SKM-1 (cell line): ENCODE data around the gene MRPL30.
"Not testable (repeated sequence)": the region's sequence is repeated elsewhere in the genome, so short reads cannot be mapped to it uniquely, and the experiment has no call there.

ENCODE experiments used
- DNase-seq: peaks from one replicate; lab custom pipeline; 2025; ENCODE audit not compliant: unreplicated experiment; lab: John Stamatoyannopoulos, UW

MRPL30 gene

GRCh38 chr2:99180755-99181623, at the start of gene MRPL30, which contains the start of gene MITD1:
Gene MRPL30, plus strand, starts transcription at chr2:99181184. Its CDS starts 5,020 bp downstream, at chr2:99186204.
Gene MITD1, minus strand, starts transcription at chr2:99181058. Its CDS starts 77 bp downstream, at chr2:99180981.
- peak; percentile 91 for DNase-seq

GRCh38 chr2:99135044-99135556, 45.9 kb upstream of the MRPL30 start:
- not testable (repeated sequence) for DNase-seq

- no peak for DNase-seq
Measured at GRCh38 chr2:99139003-99139402, 42.0 kb upstream of the MRPL30 start.

GRCh38 chr2:99140056-99140859, 40.7 kb upstream of the MRPL30 start:
- DNase-seq: no peak

- no peak for DNase-seq
Measured at GRCh38 chr2:99140860-99141109, 40.2 kb upstream of the MRPL30 start.

GRCh38 chr2:99141110-99142108, 39.6 kb upstream of the MRPL30 start, which contains the start of gene C2orf15:
Gene C2orf15, plus strand, starts transcription at chr2:99141707. Its CDS starts 8,852 bp downstream, at chr2:99150559.
- DNase-seq: peak; percentile 87

GRCh38 chr2:99150706-99151105, 30.3 kb upstream of the MRPL30 start:
- no peak for DNase-seq

GRCh38 chr2:99152199-99152895, 28.6 kb upstream of the MRPL30 start:
- DNase-seq: no peak

GRCh38 chr2:99153921-99154604, 26.9 kb upstream of the MRPL30 start:
- DNase-seq: no peak

GRCh38 chr2:99154643-99155536, 26.1 kb upstream of the MRPL30 start, which contains the start of the genes LIPT1 and TSGA10:
Gene LIPT1, plus strand, starts transcription at chr2:99154967. Its CDS starts 6,991 bp downstream, at chr2:99161958.
Gene TSGA10, minus strand, starts transcription at chr2:99154942. Its CDS starts 45,503 bp downstream, at chr2:99109439.
- peak; percentile 61 for DNase-seq

- DNase-seq: no peak
Measured at GRCh38 chr2:99156891-99157290, 24.1 kb upstream of the MRPL30 start.

GRCh38 chr2:99158599-99158998, 22.4 kb upstream of the MRPL30 start:
- DNase-seq: no peak

GRCh38 chr2:99159594-99159993, 21.4 kb upstream of the MRPL30 start:
- no peak for DNase-seq

- no peak for DNase-seq
Measured at GRCh38 chr2:99166218-99166617, 14.8 kb upstream of the MRPL30 start.

- DNase-seq: no peak
Measured at GRCh38 chr2:99169534-99169933, 11.4 kb upstream of the MRPL30 start.

GRCh38 chr2:99171377-99172140, 9.4 kb upstream of the MRPL30 start:
- DNase-seq: no peak

GRCh38 chr2:99181624-99182000, 628 bp downstream of the MRPL30 start:
- DNase-seq: no peak
